GF-D8 (cell line): ENCODE data around the gene PMM2.

Source experiments
- DNase-seq: peaks from one replicate; lab custom pipeline; 2025; lab: John Stamatoyannopoulos, UW

Gene PMM2

GRCh38 chr16:8851761-8852403 lies 54.2 kb downstream of the PMM2 start:
- no peak for DNase-seq

DNA sequence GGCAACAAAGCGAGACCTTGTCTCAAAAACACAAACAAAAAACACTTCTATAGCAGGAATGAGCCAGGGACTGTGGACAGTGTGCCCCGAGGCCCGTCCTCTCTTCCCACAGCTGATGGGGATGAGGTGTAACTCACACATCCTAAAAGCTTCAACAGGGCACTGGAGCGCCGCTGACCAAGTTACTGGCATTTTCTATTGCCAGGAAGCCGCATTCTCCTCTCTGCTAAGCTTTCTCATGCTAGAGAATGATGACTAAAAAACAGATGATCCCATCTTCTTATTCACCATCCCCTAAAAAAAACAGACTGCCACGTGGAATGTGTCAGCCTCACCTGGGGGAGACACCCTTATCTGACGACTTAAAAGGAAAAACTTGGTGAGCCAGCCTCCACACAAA lies 54.9 kb downstream of the PMM2 start:
- DNase-seq, result no peak

DNA sequence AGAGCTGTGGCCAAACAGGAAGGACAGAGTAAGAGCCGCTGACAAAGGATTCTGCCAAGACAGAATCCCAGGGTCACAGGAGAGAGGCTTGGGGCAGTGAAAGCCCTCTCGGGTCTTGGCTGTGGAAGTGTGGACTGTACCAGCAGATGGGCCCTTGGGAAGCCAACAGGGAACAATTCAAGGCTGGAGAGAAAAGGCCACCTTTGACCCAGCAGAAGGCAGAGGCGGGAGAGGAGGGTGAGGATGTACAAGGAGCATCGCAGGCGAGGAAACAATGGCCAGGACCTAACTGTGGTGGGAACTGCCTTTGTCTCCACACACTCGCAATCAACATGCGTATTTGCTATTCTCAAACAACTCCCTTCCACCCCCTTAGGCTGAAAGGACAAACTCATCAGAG lies 55.5 kb downstream of the PMM2 start:
- DNase-seq, result no peak

DNA sequence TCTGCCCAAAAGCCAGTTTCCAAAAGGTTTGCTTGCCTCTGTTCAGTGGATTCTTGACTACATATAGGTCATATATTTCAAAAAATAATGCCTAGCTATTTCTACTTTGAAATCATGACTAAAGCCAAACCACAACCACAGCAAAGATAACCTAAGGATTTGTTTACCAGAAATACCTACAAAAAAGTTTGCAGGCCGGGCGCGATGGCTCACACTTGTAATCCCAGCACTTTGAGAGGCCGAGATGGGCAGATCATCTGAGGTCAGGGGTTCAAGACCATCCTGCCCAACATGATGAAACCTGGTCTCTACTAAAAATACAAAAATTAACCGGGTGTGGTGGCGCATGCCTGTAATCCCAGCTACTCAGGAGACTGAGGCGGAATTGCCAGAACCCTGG lies 56.0 kb downstream of the PMM2 start:
- DNase-seq, result no peak

DNA sequence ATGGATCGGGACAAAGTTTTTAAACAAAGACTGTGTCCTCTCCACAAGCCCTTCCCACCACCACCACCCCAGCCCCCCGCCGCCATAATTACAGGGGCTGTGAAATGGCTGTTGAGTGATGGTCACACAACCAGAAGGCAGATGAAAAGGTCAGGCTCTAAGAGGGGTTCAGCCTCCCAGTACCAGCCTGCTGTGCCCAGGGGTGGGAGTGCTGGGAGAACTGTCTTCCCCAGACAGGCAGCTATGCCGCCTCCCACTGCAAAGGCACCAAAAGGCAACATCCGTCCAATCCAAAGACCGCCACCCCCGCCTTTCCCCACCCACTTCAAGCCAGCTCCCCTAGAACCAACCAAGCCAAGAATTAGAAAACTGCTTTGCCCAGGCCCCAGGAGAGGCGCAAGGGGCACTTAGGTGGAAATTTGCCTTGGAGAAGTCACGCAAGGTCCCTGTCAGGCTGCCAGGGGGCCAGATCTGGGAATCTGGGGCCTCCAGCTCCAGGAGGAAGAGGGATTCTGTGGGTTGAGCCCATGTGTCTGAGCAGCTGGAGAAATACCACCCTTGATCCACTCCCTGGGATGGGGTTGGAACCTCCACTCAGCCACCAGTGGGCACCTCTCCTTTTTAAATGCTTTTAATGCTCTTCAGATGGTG lies 56.8 kb downstream of the PMM2 start:
- no peak for DNase-seq

GRCh38 chr16:8855051-8855786 lies 57.6 kb downstream of the PMM2 start:
- no peak for DNase-seq

DNA sequence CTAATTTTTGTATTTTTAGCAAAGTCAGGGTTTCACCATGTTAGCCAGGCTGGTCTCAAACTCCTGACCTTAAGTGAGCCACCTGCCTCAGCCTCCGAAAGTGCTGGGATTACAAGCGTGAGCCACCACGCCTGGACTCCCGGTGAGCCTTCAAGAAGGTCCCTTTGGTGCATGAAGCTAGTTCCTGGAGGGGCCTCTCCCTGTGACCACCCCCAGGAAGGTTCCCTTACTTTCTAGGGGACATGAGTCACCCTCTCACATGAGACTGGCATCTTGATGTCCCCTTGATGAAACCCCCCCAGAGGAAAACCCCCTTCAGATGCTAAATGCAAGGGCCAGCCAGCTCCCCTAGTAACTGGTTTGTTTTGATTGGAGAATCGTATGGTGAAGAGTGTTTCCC lies 58.3 kb downstream of the PMM2 start:
- no peak for DNase-seq

- DNase-seq, result no peak
Measured at GRCh38 chr16:8858994-8859912, 61.6 kb downstream of the PMM2 start.

DNA sequence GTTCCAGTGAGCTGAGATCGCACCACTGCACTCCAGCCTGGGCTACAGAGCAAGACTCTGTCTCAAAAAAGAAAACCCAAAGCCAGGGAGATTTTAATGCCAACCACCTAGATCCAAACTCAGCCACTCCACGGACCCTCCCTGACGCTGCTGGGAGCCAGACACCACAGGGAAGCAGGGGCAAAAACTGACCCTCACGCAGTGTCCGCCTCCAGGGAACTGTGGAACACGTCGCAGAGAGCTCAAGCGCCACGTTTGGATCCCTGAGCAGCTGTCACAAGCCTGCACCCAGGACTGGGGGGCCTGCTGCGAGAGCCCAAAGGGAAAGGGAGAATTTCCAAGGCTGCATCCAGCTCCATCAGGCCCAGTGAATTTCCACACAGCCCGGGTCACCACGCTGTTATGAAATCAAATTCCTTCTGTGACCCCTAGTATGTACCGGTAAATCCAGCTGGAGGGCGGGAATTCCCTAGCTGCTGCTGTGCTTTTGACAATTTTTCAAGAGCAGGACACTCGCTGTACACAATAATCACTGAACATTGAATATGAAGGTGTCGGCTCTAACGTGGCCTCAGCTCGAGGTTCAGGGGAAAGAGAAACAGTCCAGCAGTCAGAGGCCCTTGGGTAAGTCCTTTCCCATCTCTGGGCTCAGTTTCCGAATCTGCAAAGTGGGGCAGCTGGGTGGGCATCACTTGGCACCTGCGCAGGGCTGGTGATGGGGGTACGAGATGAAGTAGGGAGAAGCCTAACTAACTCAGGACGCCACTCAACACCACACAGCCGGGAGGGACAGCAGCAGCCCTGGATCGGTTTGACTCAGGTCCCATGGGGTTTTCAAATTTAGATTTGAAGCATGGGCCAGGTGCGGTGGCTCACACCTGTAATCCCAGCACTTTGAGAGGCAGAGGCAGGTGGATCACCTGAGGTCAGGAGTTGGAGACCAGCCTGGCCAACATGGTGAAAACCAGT lies 62.6 kb downstream of the PMM2 start:
- no peak for DNase-seq

- DNase-seq, result no peak
Measured at GRCh38 chr16:8861563-8862308, 64.1 kb downstream of the PMM2 start.

- DNase-seq, result no peak
Measured at GRCh38 chr16:8862309-8863130, 64.9 kb downstream of the PMM2 start.

DNA sequence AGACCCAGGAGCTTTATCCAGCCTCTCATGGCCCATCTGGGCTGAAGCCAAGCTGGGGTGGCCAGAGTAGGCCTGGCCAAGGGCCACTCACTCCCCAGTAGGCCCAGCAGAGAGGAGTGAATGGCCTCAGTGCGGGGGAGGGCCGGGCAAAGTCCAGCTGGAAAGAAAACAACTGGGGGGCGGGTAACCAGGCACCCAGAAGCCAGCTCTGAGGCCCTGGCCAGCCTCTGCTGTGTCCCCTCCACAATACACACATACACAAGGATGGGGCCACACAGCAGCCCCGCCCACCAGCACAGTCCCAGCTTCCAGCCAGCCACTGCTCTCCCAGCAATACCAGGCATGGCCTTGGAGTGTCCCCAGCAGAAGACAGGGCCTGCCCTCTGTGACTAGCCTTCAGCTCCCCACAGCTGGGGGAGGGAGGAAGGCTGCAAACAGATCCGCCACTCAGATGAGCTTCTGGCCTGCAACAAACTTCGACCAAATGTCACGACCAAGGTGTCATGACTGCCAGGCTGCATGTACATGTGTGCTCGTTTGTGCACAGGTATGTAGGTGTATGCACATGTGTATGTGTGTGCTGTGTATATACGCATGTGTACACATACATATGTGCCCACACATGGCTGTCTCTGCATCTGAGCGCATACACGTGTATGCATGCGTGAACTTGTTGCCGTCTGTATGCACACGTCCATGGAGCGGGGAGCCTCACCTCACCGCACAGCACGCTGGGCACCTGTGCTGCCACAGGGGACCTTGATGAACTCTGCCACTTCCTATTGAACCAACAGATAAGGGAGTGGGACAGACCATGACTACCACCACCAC lies 66.2 kb downstream of the PMM2 start:
- no peak for DNase-seq

- DNase-seq, result no peak
Measured at GRCh38 chr16:8864480-8865110, 67.0 kb downstream of the PMM2 start.

DNA sequence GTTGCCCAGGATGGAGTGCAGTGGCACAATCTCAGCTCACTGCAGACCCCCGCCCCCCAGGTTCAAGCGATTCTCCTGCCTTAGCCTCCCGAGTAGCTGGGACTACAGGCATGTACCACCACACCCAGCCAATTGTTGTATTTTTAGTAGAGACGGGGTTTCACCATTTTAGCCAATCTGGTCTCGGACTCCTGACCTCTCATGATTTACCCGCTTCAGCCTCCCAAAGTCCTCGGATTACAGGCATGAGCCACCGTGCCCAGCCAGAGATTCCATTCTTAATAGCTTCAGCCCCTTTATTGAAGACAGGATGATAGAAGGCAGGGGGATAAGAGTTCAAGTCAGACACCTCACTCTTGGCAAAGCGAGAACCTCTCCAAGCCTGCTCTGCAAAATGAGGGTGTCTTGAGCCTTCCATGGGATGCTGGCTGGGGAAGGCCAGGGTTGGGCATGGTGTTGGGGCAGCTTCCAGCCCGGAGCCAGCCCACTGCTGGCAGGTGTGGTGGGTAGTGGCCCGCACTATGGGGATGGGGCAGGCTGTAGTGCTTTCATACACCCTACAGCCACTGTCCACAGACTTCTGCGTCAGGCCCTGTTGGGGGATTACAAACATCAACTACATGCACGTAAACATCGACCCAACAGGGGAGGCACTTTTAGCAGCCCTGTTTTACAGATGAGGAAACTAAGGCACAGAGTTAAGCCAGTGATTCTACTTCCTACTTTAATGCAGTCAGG lies 67.7 kb downstream of the PMM2 start:
- DNase-seq, result no peak

DNA sequence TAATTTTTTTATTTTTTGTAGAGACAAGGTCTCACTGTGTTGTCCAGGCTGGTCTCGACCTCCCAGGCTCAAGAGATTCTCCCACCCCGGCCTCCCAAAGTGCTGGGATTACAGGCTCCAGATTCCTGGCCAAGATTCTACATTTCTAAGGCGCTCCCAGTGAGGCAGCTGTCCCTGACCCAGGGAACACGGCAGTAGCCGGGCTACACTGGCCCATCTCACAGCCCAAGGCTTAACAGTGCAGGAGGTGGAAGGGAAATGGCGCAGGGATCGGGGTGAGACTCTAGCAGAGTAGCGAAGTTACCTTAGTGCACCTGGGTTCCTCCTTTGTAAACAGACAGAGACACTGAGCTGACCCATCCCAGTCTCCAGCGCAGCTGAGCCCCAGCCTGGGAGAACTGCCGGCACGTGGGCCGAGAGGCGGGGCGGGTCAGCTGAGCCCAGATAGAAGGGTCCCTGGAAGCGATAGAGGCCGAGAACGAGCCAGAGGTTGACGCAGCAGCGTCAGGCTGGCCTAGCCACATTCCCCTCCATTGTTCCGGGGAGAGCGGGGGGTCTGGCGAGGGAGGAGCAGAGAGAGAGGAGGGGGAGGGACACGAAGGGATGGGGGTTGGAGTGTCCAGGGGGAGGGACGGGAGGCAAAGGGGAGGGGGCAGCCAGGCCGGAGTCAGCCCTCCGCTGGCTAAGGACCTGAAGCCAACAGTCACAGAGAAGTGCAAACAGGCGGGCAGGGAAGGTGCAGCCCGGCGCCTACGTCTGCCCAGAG lies 68.7 kb downstream of the PMM2 start:
- no peak for DNase-seq

- no peak for DNase-seq
Measured at GRCh38 chr16:8866884-8867215, 69.2 kb downstream of the PMM2 start.
